Stimulated activated CD8-positive, alpha-beta memory T cell treated with anti-CD3 and anti-CD28 coated beads, Interleukin-4, amount 100 ng/mL, for 24 hours (primary cell): Measurements from ENCODE around the gene CYP1A1.

ENCODE experiments used
- DNase-seq: peaks from one replicate; pipeline ENCODE4 v3.0.0-alpha.2; 2020; ENCODE audit warnings: low read depth

CYP1A1 gene, protein sequence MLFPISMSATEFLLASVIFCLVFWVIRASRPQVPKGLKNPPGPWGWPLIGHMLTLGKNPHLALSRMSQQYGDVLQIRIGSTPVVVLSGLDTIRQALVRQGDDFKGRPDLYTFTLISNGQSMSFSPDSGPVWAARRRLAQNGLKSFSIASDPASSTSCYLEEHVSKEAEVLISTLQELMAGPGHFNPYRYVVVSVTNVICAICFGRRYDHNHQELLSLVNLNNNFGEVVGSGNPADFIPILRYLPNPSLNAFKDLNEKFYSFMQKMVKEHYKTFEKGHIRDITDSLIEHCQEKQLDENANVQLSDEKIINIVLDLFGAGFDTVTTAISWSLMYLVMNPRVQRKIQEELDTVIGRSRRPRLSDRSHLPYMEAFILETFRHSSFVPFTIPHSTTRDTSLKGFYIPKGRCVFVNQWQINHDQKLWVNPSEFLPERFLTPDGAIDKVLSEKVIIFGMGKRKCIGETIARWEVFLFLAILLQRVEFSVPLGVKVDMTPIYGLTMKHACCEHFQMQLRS

GRCh38 chr15:74725225-74725774, at the start of gene CYP1A1:
Gene CYP1A1 (minus strand): TSS chr15:74725528. CDS start chr15:74723097, 2,431 bp downstream.
- DNase-seq, result peak; percentile 23

- DNase-seq, result no peak
Measured at GRCh38 chr15:74773731-74774252, 48.5 kb upstream of the CYP1A1 start.

DNA sequence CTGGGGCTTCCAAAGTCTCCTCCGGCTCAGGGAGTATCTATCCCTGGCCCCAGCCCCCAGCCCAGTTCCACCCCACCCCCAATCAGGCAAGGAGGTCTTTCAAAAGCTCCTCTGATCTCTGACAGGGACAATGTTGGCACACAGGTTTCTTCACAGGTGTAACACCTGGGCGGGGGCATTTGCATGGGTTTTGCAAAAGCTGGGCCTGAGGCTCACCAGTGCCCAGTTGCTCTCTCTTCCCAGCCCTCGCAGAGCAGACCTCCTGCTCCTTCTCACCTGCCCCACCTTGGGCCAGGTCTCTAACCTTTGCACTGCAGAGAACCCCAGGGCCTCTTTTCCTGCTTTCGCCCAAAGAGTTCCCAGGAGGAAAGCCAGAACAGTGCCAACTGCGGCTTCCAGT, 48.0 kb upstream of the CYP1A1 start:
- no peak for DNase-seq

GRCh38 chr15:74770211-74770903, 45.0 kb upstream of the CYP1A1 start:
- no peak for DNase-seq

DNA sequence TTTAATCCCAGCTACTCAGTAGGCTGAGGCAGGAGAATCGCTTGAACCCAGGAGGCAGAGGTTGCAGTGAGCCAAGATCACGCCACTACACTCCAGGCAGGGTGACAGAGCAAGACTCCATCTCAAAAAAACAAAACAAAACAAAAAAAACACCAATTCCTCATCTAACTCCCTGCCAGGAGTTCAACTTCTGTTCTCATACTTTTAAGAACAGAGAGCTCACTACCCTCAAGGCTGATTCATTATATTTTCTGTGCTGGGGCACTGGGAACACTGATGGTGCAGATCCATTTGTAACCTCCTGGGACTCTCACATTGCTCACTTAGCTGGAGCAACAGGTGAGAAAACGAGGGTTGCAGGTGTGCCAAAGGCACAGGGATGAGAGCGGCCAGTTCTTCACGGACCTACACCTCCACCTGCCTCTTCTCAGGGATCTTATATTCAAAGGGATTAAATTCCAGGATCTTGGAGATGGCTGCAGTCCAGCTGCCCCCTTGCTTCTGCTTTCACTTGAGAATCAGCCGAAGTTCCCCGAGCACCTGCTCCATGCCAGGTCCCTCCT, 44.2 kb upstream of the CYP1A1 start:
- no peak for DNase-seq

GRCh38 chr15:74768771-74769342, 43.5 kb upstream of the CYP1A1 start:
- peak; percentile 54 for DNase-seq

- no peak for DNase-seq
Measured at GRCh38 chr15:74768099-74768770, 42.9 kb upstream of the CYP1A1 start.

DNA sequence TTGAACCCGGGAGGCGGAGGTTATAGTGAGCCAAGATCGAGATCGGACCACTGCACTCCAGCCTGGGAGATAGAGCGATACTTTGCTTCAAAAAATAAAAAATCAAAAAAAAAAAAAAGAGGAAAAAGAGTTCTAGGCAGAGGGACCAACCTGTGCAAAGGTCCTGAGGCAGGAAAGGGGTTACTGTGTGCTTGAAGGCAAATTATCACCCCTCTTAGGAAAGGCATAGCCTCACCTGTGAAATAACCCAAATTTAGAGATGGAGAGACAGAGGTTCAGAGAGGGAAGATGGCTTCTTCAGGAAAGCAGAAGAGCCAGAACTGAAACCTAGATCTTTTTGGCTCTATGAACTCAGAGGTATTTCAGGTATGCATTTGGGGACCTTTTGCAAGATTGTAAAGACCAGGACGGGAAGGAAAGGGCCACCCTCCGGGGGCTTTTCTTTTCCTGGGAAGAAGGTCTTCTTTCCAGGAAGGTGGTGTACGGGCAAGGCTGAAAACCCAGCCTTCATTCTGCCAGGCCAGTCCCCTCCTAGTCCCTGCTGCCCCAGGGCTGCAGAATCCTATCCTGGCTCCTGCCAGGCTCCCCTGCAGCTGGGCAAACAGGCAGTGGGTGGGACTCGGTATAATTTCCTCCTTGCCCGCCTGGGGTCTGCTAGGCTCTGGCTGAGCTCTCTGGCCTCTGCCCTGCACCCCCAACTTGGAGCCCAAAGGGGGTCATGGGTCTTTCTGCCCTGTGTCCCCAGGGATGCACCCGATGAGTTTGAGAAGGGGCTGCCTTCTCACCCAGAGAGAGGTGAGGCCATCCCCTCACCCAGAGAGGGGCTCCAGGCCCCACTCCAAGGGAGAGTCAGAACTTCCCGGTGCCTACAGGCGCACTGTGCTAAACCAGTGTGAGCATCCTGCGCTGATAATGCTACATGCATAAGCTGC, 42.1 kb upstream of the CYP1A1 start:
- DNase-seq, result no peak

- no peak for DNase-seq
Measured at GRCh38 chr15:74763416-74763815, 38.1 kb upstream of the CYP1A1 start.

DNA sequence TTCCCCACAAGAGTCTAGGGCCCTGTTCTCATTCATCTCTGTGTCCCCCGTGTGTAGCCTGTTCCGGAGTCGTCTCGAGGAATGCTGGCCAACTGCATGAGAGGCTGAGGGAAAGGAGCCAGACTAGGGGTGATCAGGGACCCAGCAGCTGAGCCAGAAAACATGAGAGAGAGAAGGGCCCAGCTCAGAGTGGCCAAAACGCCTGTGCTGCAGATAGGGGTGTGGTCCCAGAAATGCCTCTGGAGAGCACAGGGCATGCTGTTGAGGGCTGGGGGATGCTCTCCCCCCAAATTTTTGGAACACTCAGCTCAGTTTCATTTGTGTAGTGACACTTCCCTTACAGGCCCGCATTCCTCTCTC, 37.4 kb upstream of the CYP1A1 start:
- no peak for DNase-seq

DNA sequence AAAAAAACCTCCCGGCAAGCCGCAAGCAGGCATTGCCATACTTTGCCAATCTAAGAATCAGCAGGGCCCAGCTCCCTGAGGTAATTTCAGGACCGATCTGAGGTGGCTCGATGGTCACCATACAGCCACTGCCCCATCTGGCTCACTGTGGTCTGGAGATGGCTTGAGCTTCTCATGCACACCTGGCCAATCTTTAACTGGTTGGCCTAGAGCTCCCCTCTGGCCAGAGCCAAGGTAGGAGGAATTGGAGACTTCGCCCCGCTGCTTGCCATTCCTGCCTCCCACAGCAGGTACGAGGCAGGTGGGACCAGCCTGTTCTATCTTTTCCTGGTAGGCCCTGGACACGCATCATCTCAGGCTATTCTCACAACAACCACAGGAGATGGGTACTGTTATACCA, 33.4 kb upstream of the CYP1A1 start:
- DNase-seq, result no peak

- DNase-seq, result no peak
Measured at GRCh38 chr15:74754593-74755215, 29.4 kb upstream of the CYP1A1 start.

GRCh38 chr15:74752531-74752930, 27.2 kb upstream of the CYP1A1 start:
- no peak for DNase-seq

DNA sequence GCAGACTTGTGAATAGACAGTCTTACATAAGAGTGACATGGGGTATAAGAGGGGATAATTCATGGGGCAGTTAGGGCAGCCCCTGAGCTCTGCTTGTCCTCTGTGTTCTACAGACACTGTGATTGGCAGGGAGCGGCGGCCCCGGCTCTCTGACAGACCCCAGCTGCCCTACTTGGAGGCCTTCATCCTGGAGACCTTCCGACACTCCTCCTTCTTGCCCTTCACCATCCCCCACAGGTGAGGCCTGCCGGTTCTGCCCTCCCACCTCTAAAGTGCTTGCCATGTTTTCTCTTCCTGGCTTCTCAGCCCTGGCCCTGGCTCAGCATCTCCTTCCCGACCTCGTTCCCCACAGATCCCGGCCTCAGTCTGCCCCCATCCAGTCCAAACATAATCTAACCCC, 26.7 kb upstream of the CYP1A1 start:
- no peak for DNase-seq

DNA sequence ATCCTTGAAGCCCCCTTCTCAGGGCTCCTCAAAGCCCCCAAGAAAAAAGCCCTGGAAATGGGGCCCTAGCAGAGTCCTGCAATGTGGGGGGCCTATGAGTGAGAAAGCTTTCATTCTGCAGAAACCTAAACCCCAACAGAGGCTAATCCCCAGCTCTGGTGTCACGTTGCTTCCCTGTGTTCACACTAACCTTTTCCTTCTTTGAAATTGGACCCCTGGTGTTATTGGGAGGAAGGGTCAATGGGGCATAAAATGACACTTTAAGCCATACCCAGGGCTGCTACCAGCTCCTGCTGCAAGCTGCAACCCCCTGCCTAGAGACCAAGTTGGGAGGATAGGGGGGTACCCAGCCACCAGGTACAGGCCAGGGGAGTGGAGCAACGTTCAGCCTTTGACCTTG, 25.4 kb upstream of the CYP1A1 start:
- no peak for DNase-seq

DNA sequence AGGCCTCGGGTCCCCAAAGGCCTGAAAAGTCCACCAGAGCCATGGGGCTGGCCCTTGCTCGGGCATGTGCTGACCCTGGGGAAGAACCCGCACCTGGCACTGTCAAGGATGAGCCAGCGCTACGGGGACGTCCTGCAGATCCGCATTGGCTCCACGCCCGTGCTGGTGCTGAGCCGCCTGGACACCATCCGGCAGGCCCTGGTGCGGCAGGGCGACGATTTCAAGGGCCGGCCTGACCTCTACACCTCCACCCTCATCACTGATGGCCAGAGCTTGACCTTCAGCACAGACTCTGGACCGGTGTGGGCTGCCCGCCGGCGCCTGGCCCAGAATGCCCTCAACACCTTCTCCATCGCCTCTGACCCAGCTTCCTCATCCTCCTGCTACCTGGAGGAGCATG, 24.5 kb upstream of the CYP1A1 start:
- no peak for DNase-seq

- DNase-seq, result no peak
Measured at GRCh38 chr15:74748322-74748946, 23.1 kb upstream of the CYP1A1 start, which contains the start of gene CYP1A2. Gene CYP1A2 (plus strand): TSS chr15:74748845. CDS start chr15:74749739, 894 bp downstream.

DNA sequence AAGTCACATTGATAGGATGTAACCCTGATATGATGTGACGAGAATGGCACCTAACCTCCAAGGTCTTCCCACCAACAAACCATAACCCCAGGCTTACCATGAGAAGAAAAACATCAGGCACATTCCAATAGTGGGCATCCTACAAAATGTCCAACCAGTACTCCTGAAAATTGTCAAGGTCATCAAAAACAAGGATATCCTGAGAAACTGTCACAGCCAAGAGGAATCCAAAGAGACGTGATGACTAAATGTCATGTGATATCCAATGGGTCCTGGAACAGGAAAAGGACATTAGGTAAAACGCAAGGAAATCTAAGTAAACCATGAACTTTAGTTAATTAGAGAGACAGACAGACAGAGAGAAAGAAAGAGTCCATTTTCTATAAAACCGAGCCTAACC, 21.1 kb upstream of the CYP1A1 start:
- DNase-seq, result no peak

- DNase-seq, result no peak
Measured at GRCh38 chr15:74742422-74742821, 17.1 kb upstream of the CYP1A1 start.
